Neural cell (in vitro differentiated cells): Measurements from ENCODE around the gene MAP1LC3B. TPM values are rescaled to one million over a fixed set of nuclear protein-coding genes. Genes with fewer than 3 reads are reported as not detected.

Experiments
- H2AFZ ChIP-seq: fragments of 200-600, 300-800 bp; sonication (generic), shearing (Covaris generic); 2 replicates; pipeline ENCODE4 v1.6.0; 2014; ENCODE audit warnings: low read depth, mild to moderate bottlenecking, antibody characterized with exemption, low read length, moderate library complexity
- H3F3A ChIP-seq: fragments of 200-600 bp; shearing (Covaris generic); 2 replicates; pipeline ENCODE4 v1.6.1; 2016; ENCODE audit warnings: mild to moderate bottlenecking, moderate library complexity, mixed read lengths, antibody characterized with exemption, low read length; ENCODE audit not compliant: insufficient read depth, poor library complexity, severe bottlenecking
- H3K27ac ChIP-seq: fragments of 200-600, 300-800 bp; sonication (generic), shearing (Covaris generic); 2 replicates; pipeline ENCODE4 v1.5.1; 2014; ENCODE audit warnings: mild to moderate bottlenecking, low read length, moderate library complexity
- H3K27me3 ChIP-seq: fragments of 300-800, 200-600 bp; sonication (generic), shearing (Covaris generic); 2 replicates; pipeline ENCODE4 v1.6.0; 2014; ENCODE audit warnings: mild to moderate bottlenecking, low read depth, low read length, moderate library complexity; ENCODE audit not compliant: insufficient read depth
- H3K36me3 ChIP-seq: fragments of 300-800, 200-600 bp; sonication (generic), shearing (Covaris generic); 2 replicates; pipeline ENCODE4 v1.5.1; 2014; ENCODE audit warnings: mild to moderate bottlenecking, antibody characterized with exemption, low read length, moderate library complexity; ENCODE audit not compliant: insufficient read depth
- H3K4me2 ChIP-seq: fragments of 300-800, 200-600 bp; sonication (generic), shearing (Covaris generic); 2 replicates; pipeline ENCODE4 v1.6.0; 2014; ENCODE audit warnings: mild to moderate bottlenecking, low read length
- H3K4me3 ChIP-seq: fragments of 300-800, 200-600 bp; sonication (generic), shearing (Covaris generic); 2 replicates; pipeline ENCODE4 v1.5.1; 2014; ENCODE audit warnings: mild to moderate bottlenecking, low read length, moderate library complexity
- H3K79me2 ChIP-seq: fragments of 200-600 bp; shearing (Covaris generic); replicated peaks from 2 replicates; pipeline ENCODE4 v1.6.0; 2014; ENCODE audit warnings: mild to moderate bottlenecking, low read length, moderate library complexity; ENCODE audit not compliant: insufficient read depth
- H3K9ac ChIP-seq: fragments of 300-800, 200-600 bp; sonication (generic), shearing (Covaris generic); 2 replicates; pipeline ENCODE4 v1.6.1; 2016; ENCODE audit warnings: mild to moderate bottlenecking, low read length, mixed read lengths
- H3K9me2 ChIP-seq: fragments of 200-600 bp; shearing (Covaris generic); 2 replicates; pipeline ENCODE4 v1.6.1; 2016; ENCODE audit warnings: mild to moderate bottlenecking, low read length, mixed read lengths; ENCODE audit not compliant: insufficient read depth
- H3K9me3 ChIP-seq: fragments of 200-600, 300-800 bp; sonication (generic), shearing (Covaris generic); 2 replicates; pipeline ENCODE4 v1.6.1; 2016; ENCODE audit warnings: mild to moderate bottlenecking, mixed run types, low read length, moderate library complexity, mixed read lengths
- H4K20me1 ChIP-seq: fragments of 200-600 bp; shearing (Covaris generic); 2 replicates; pipeline ENCODE4 v1.6.1; 2016; ENCODE audit warnings: mild to moderate bottlenecking, mixed run types; ENCODE audit not compliant: insufficient read depth
- CTCF ChIP-seq: fragments of 450-650 bp; IDR thresholded peaks from 2 replicates; pipeline ENCODE4 v1.5.1; 2014; ENCODE audit warnings: antibody characterized with exemption, mild to moderate bottlenecking, moderate library complexity; ENCODE audit not compliant: poor library complexity, severe bottlenecking
- EP300 ChIP-seq: fragments of 450-650 bp; conservative IDR thresholded peaks from 2 replicates; pipeline ENCODE4 v1.6.1; 2014; ENCODE audit warnings: antibody characterized with exemption, mild to moderate bottlenecking, moderate library complexity; ENCODE audit not compliant: poor library complexity, severe bottlenecking
- EZH2 ChIP-seq: fragments of 200-600, 300-800 bp; shearing (Covaris generic), sonication (generic); IDR thresholded peaks from 2 replicates; pipeline ENCODE4 v1.6.1; 2014; ENCODE audit warnings: antibody characterized with exemption, low read length, borderline replicate concordance, mild to moderate bottlenecking; ENCODE audit not compliant: insufficient read depth, poor library complexity, severe bottlenecking
- POLR2AphosphoS5 ChIP-seq: IDR thresholded peaks from 2 replicates; pipeline ENCODE4 v1.6.1; 2012
- RAD21 ChIP-seq: fragments of 450-650 bp; conservative IDR thresholded peaks from 2 replicates; pipeline ENCODE4 v1.6.1; 2014; ENCODE audit warnings: antibody characterized with exemption, mild to moderate bottlenecking, moderate library complexity
- REST ChIP-seq: IDR thresholded peaks from 2 replicates; pipeline ENCODE4 v1.6.1; 2012; ENCODE audit warnings: borderline replicate concordance
- SMC3 ChIP-seq: fragments of 450-650 bp; conservative IDR thresholded peaks from 2 replicates; pipeline ENCODE4 v1.6.1; 2014; ENCODE audit warnings: antibody characterized with exemption, mild to moderate bottlenecking, moderate library complexity; ENCODE audit not compliant: poor library complexity
- TAF1 ChIP-seq: IDR thresholded peaks from 2 replicates; pipeline ENCODE4 v1.6.1; 2012; ENCODE audit warnings: low read depth
- polyA plus RNA-seq: library from polyadenylated mRNA; depleted of rRNA; stranded (reverse); fragments of >200 nt; gene quantifications from 2 replicates; pipeline ENCODE4 v1.2.3, GENCODE V29; 2014

MAP1LC3B gene
- polyA plus RNA-seq, 1 donor from 2014 or later = 73.1 TPM

GRCh38 chr16:87443964-87444363, 51.8 kb downstream of the MAP1LC3B start:
- no peaks in the 10 kb centered on the region for H3F3A ChIP-seq
- H4K20me1 ChIP-seq = no peaks in the 10 kb centered on the region
- H3K36me3 ChIP-seq = peaks cover 3% of the 10 kb centered on the region
- H3K4me3 ChIP-seq = no peak overlapping the region
- H3K9ac ChIP-seq = no peak overlapping the region
- H3K27ac ChIP-seq = no peak overlapping the region
- peaks cover 6% of the 10 kb centered on the region for H3K9me3 ChIP-seq
- TF ChIP-seq CTCF = no peak
- peaks cover 14% of the 10 kb centered on the region for H3K79me2 ChIP-seq
- no peaks in the 10 kb centered on the region for H3K27me3 ChIP-seq
- no peak overlapping the region for H2AFZ ChIP-seq
- no peak overlapping the region for H3K4me2 ChIP-seq
- H3K9me2 ChIP-seq = no peaks in the 10 kb centered on the region

- H3K27ac ChIP-seq = no peak overlapping the region
These were observed 53.4 kb downstream of the MAP1LC3B start for GRCh38 chr16:87445486-87445885.

More at GRCh38 chr16:87445486-87445885, 53.4 kb downstream of the MAP1LC3B start:
- Histone ChIP-seq H3K4me2 (no peak overlapping the region), H3K9ac (no peak overlapping the region), H2AFZ (no peak overlapping the region), H3K9me3 (peaks cover 6% of the 10 kb centered on the region), H3K9me2 (no peaks in the 10 kb centered on the region), H3K4me3 (no peak overlapping the region), H4K20me1 (no peaks in the 10 kb centered on the region), H3K36me3 (peaks cover 3% of the 10 kb centered on the region), H3K27me3 (no peaks in the 10 kb centered on the region), H3K79me2 (peaks cover 7% of the 10 kb centered on the region), H3F3A (no peaks in the 10 kb centered on the region)
- TF ChIP-seq EP300 (no peak), REST (no peak), RAD21 (no peak), CTCF (no peak), TAF1 (no peak), POLR2AphosphoS5 (no peak), EZH2 (no peak), SMC3 (no peak)
